Immature natural killer cell (primary cell): Measurements from ENCODE around the gene PCBD1. TPM values are rescaled to one million over a fixed set of nuclear protein-coding genes. Genes with fewer than 3 reads are reported as not detected.

Experiments used
- DNase-seq, 3 donors: peaks; one replicate each; pipeline ENCODE4 v3.0.0; 2022; ENCODE audit warnings: mixed read lengths in 1 of 3
- H3K27ac Mint-ChIP-seq, 6 donors: one replicate each; pipeline ENCODE4 v1.8.0; 2020; ENCODE audit warnings: mixed read lengths in 6 of 6, mild to moderate bottlenecking in 5 of 6, inconsistent platforms in 4 of 6, moderate library complexity in 3 of 6
- H3K27me3 Mint-ChIP-seq, 3 donors: one replicate each; pipeline ENCODE4 v1.8.0; 2020 to 2021; ENCODE audit warnings: low read depth in 3 of 3, mild to moderate bottlenecking in 3 of 3, mixed read lengths in 3 of 3, moderate library complexity in 3 of 3, inconsistent platforms in 1 of 3
- H3K36me3 Mint-ChIP-seq, 3 donors: one replicate each; pipeline ENCODE4 v1.8.0; 2020; ENCODE audit warnings: mixed read lengths in 3 of 3, inconsistent platforms in 2 of 3, mild to moderate bottlenecking in 2 of 3
- H3K4me1 Mint-ChIP-seq, 2 donors: one replicate each; pipeline ENCODE4 v1.8.0; 2020; ENCODE audit warnings: inconsistent platforms in 2 of 2, mild to moderate bottlenecking in 2 of 2, mixed read lengths in 2 of 2, moderate library complexity in 1 of 2
- H3K4me3 Mint-ChIP-seq, 5 donors: one replicate each; pipeline ENCODE4 v1.8.0; 2020; ENCODE audit warnings: mild to moderate bottlenecking in 5 of 5, mixed read lengths in 5 of 5, inconsistent platforms in 3 of 5, moderate library complexity in 3 of 5
- H3K9me3 Mint-ChIP-seq, 6 donors: one replicate each; pipeline ENCODE4 v1.8.0; 2020; ENCODE audit warnings: mild to moderate bottlenecking in 6 of 6, mixed read lengths in 6 of 6, inconsistent platforms in 4 of 6, moderate library complexity in 3 of 6
- polyA plus RNA-seq, 3 donors: library from polyadenylated mRNA; unstranded; fragments of 300-500 nt; fragmentation: Illumina TruSeq; gene quantifications; one replicate each; pipeline ENCODE4 v1.2.3, GENCODE V29; 2021

Gene PCBD1
- polyA plus RNA-seq, 3 donors from 2014 or later: 24.0 to 35.2 (median 25.4) TPM

DNA sequence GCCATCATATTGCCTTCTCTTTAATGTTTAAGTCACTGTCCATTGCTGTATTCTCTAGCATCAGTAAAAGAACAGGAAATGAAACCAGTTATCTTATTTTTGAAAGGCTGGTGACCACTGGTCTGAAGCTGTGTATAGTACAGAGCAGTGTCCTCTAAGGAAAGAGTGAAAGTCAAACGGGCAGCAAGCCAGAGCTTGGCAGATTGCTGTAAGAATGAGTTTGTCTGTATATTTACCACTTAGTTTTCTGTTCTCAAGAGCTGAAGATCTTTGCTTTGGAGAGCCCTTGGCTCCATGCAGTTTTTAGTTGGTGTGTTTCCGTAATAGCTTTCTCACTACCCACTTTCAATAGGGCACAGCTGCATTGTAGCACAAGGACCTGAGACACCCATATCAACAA lies 31.9 kb downstream of the PCBD1 start:
- H3K4me3 Mint-ChIP-seq: peak overlapping the region; percentile 21 to 54 (median 30)
- H3K9me3 Mint-ChIP-seq: no peaks in the 10 kb centered on the region
- peaks cover 18 to 19% of the 10 kb centered on the region in 2 donors for H3K4me1 Mint-ChIP-seq
- H3K36me3 Mint-ChIP-seq: peaks cover 35 to 65% (median 44%) of the 10 kb centered on the region in 3 donors
- H3K27me3 Mint-ChIP-seq: peaks cover 0 to 3% (median 0%) of the 10 kb centered on the region in 3 donors
- peak; percentile 29 to 39 (median 37) for DNase-seq
- peak overlapping the region in 5 of 6 donors; percentile 7 to 69 (median 52) for H3K27ac Mint-ChIP-seq

DNA sequence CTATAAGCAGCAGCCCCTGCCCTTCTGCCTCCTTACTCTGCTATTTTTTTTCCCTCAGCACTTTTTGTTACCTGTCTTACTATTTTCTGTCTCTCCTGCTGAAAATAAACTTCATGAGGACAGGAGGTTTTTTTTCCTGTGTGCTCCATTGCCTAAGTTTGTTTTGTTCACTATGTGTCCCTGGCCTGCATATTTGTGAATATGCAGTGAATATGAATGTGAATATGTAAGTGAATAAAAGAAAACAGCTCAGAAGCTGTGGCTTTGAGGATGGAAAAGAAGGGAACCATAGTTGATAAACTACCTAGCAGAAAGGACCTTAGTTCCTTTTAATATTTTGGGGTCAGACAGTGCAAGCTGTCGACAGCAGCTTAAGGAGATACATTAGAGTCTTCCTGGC lies 34.9 kb downstream of the PCBD1 start:
- H3K27me3 Mint-ChIP-seq: peaks cover 0 to 1% (median 0%) of the 10 kb centered on the region in 3 donors
- no peak overlapping the region for H3K27ac Mint-ChIP-seq
- no peaks in the 10 kb centered on the region for H3K9me3 Mint-ChIP-seq
- H3K4me1 Mint-ChIP-seq: peaks cover 19% of the 10 kb centered on the region in 2 donors
- peaks cover 24 to 52% (median 30%) of the 10 kb centered on the region in 3 donors for H3K36me3 Mint-ChIP-seq
- H3K4me3 Mint-ChIP-seq: no peak overlapping the region
- DNase-seq: no peak

DNA sequence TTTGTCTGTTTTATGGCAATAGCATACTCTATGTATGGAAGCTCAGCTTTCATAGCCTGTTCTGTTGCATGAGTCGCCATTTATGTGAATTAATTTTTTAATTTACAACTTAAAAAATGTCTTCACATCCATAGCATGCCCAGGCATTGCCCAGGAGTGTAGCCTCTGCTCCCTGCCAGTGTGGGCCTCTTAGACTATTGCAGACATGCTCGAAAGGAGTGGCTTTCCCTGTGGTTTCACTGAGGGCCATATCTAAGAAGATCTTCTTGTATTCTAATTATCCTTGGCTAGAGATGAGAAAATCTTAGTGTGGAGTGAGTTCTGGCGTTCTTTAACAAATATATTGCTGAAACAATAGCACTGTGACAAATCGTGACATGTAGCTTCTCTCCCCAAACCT lies 35.3 kb downstream of the PCBD1 start:
- Mint-ChIP-seq H3K4me3 (no peak overlapping the region), H3K27me3 (peaks cover 0 to 1% (median 0%) of the 10 kb centered on the region in 3 donors), H3K36me3 (peaks cover 21 to 50% (median 27%) of the 10 kb centered on the region in 3 donors), H3K27ac (no peak overlapping the region), H3K9me3 (no peaks in the 10 kb centered on the region), H3K4me1 (peaks cover 19% of the 10 kb centered on the region in 2 donors)
- no peak for DNase-seq

DNA sequence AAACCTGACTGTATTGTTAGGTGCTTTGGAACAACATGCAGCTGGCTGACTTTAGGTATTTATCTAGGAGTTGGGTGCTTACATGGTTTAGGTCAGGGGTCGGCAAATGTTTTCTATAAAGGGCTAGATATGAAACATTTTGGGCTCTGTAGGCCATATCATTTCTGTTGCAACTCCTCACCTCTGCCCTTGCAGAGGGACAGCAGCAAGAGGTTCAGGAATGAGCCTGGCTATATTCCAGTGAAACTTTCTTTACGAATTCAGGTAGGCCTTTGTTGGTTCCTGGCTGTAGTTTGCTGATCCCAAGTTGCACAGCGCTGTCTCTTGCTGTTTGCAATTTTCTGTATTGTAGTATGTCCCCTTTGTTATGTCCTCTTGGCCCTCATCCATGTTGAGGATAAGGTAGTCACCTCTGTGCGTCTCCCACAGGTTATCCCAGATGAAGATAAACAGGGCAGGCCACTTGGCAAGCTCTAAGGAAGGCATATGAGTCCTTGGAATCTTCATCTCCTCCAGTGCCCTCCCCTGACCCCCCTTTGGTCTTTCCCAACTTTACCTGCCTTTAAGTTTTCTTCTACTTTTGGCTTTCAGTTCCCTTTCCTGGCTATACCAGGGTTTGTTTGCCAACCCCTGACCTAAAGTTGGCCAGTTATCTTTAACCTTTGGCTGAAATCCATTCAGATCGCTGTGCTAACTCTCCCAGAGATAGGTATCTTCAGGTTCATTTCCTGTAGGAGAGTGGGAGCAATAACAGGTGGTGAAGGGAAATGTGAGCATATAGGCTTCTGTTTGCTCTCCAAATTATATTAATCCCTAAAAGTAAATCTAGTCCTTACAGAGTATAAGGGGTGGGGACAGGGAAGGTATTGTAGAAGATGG lies 36.5 kb downstream of the PCBD1 start:
- Mint-ChIP-seq H3K27me3 (peaks cover 0 to 1% (median 0%) of the 10 kb centered on the region in 3 donors), H3K9me3 (no peaks in the 10 kb centered on the region), H3K27ac (no peak overlapping the region), H3K36me3 (peaks cover 27 to 51% (median 27%) of the 10 kb centered on the region in 3 donors), H3K4me1 (peaks cover 10 to 13% of the 10 kb centered on the region in 2 donors), H3K4me3 (no peak overlapping the region)
- DNase-seq: no peak

DNA sequence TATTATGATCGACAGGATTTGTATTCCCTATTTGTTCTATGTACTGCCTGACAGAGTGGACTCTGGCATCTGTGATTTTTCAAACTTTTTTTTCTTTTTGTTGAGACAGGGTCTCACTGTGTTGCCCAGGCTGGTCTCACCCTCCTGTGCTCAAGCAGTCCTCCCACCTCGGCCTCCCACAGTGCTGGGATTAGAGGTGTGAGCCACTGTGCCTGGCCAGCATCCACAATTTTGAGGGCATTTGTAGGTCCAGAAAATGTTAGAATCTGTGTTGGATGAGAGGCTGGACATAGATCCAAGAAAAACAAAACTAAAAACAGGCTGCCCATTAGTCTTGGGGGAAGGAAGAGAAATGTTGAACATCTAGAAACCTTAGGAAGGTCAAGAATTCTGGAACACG lies 38.3 kb downstream of the PCBD1 start:
- peaks cover 23 to 62% (median 35%) of the 10 kb centered on the region in 3 donors for H3K36me3 Mint-ChIP-seq

DNA sequence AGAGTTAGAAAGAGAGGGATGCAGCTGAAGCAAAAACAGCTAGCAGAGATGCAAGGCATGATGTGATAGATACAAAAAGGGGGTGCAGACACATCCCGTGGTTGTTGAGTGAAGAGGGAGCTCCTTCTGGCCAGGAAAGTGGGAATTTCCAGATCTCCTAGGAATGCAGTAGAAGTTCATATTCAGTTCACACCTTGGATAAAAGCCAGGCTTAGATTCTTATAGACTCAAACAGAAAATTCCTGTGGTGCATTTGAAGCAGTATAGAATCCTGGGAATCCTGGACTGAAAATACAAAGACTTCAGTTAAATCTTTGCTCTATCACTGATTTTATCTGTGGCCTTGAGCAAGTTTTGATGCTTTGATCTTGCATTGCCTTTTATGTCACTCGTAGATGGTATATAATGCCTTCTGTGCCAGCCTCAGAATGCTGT lies 38.8 kb downstream of the PCBD1 start:
- H3K27ac Mint-ChIP-seq: no peak overlapping the region
- H3K27me3 Mint-ChIP-seq: peaks cover 0 to 1% (median 1%) of the 10 kb centered on the region in 3 donors
- H3K4me1 Mint-ChIP-seq: peaks cover 0 to 1% of the 10 kb centered on the region in 2 donors
- no peak for DNase-seq
- peaks cover 21 to 63% (median 31%) of the 10 kb centered on the region in 3 donors for H3K36me3 Mint-ChIP-seq
- H3K4me3 Mint-ChIP-seq: no peak overlapping the region
- H3K9me3 Mint-ChIP-seq: no peaks in the 10 kb centered on the region

More for the DNA sequence above, 38.3 kb downstream of the PCBD1 start:
- DNase-seq: no peak
- Mint-ChIP-seq H3K27ac (no peak overlapping the region), H3K27me3 (peaks cover 0 to 1% (median 1%) of the 10 kb centered on the region in 3 donors), H3K4me3 (no peak overlapping the region), H3K9me3 (no peaks in the 10 kb centered on the region), H3K4me1 (peaks cover 0 to 1% of the 10 kb centered on the region in 2 donors)

DNA sequence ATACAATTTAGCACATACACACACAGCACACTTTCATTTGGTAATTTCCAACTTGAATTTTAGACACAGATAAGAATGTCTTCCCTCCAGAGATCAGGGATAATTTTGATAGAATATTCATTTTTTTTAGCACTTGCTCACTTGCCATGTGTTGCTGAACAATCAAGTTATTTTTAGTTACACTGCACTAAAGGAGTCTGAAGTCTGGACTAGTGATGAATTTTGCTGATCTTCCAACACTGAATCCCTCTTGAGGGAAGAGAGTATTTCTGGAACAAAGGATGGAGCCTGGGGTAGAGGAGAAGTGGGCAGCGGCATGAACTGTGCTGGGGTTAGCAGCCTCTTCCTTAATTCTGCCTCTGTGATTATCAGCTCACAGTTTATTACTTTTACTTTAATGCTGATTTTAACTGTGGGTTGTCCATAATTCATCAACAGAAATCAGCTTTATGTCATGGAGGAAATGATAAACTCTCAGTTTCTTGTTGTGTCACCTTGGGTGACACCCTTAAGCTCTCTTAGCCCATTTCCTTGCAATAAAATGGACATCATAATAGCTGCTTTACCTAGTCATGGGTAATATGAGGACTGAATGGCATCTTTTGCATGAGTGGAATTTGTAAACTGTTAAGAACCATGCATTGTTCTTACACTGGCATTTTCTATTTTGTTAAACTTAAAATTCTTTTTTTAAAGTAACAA lies 40.6 kb downstream of the PCBD1 start:
- no peak for DNase-seq
- H3K36me3 Mint-ChIP-seq: peaks cover 25 to 61% (median 30%) of the 10 kb centered on the region in 3 donors
- no peaks in the 10 kb centered on the region for H3K9me3 Mint-ChIP-seq
- H3K4me3 Mint-ChIP-seq: no peak overlapping the region
- peak overlapping the region in 1 of 6 donors; percentile 58 for H3K27ac Mint-ChIP-seq
- H3K4me1 Mint-ChIP-seq: peaks cover 0 to 1% of the 10 kb centered on the region in 2 donors
- H3K27me3 Mint-ChIP-seq: peaks cover 0 to 1% (median 0%) of the 10 kb centered on the region in 3 donors

DNA sequence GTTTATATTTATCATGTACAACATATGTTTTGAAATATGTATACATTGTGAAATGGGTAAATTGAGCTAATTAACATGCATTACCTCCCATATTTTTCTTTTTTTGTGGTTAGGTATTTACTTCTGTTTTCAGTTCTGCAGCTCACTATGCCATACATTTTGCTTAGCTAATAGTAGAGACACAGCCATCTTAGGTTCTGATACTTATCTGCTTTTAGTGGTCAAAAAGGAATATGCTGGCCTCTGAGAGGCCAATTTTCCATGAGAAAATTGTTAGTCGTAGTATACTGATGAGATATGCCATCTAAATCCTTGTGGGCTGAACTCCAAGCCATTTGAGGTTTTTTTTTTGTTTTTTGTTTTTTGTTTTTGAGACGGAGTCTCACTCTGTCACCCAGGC lies 41.6 kb downstream of the PCBD1 start:
- H3K27ac Mint-ChIP-seq: no peak overlapping the region
- H3K27me3 Mint-ChIP-seq: peaks cover 0 to 1% (median 0%) of the 10 kb centered on the region in 3 donors

DNA sequence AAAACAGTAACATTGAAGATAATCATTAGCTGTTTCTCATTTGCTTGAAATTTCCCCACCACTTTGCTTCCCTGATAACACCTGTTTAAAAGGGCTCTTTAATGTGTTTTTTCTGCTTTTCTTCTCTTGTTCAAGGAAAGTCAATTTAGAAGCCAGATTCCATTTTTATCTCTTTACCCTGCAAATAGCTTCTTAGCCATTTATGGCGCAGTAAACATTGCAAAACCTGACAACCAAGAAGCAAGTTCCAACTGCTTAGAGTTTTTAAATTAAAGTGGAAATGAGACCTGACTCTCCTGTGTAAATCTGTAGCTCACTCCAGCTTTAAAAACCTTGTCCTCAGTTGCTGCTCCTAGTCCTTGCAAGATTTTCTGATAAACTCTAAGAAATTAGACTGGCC lies 42.5 kb downstream of the PCBD1 start:
- Mint-ChIP-seq H3K27me3 (peaks cover 0 to 1% (median 0%) of the 10 kb centered on the region in 3 donors), H3K9me3 (no peaks in the 10 kb centered on the region), H3K4me3 (no peak overlapping the region), H3K36me3 (peaks cover 20 to 42% (median 26%) of the 10 kb centered on the region in 3 donors), H3K4me1 (peaks cover 13 to 15% of the 10 kb centered on the region in 2 donors), H3K27ac (no peak overlapping the region)
- no peak for DNase-seq

More for the DNA sequence above, 41.6 kb downstream of the PCBD1 start:
- H3K36me3 Mint-ChIP-seq: peaks cover 26 to 51% (median 28%) of the 10 kb centered on the region in 3 donors
- no peaks in the 10 kb centered on the region for H3K9me3 Mint-ChIP-seq
- H3K4me3 Mint-ChIP-seq: no peak overlapping the region
- DNase-seq: no peak
- peaks cover 3 to 5% of the 10 kb centered on the region in 2 donors for H3K4me1 Mint-ChIP-seq

DNA sequence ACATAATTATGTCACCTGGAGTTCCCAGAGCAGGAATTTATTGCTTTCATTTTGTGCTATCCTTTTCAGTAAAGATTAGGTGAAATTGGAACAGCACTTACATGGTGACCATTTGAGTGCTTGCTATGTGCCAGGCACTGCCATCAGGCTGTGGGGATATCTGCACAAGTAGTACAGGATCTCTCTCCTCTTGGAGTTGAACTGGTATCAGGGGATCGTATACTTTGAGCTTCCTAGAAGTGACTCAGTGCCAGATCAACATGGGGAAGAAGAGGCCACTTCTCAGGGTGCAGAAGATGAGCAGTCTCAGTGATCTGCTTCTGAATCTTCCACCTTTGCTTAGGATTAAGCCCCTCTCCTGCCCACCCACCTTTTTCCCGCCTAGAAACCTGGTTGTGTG lies 43.1 kb downstream of the PCBD1 start:
- H3K9me3 Mint-ChIP-seq: no peaks in the 10 kb centered on the region
- no peak overlapping the region for H3K27ac Mint-ChIP-seq
- H3K4me3 Mint-ChIP-seq: no peak overlapping the region
- no peak for DNase-seq
- peaks cover 20 to 39% (median 23%) of the 10 kb centered on the region in 3 donors for H3K36me3 Mint-ChIP-seq
- peaks cover 0 to 1% (median 0%) of the 10 kb centered on the region in 3 donors for H3K27me3 Mint-ChIP-seq
- H3K4me1 Mint-ChIP-seq: peaks cover 17 to 21% of the 10 kb centered on the region in 2 donors

DNA sequence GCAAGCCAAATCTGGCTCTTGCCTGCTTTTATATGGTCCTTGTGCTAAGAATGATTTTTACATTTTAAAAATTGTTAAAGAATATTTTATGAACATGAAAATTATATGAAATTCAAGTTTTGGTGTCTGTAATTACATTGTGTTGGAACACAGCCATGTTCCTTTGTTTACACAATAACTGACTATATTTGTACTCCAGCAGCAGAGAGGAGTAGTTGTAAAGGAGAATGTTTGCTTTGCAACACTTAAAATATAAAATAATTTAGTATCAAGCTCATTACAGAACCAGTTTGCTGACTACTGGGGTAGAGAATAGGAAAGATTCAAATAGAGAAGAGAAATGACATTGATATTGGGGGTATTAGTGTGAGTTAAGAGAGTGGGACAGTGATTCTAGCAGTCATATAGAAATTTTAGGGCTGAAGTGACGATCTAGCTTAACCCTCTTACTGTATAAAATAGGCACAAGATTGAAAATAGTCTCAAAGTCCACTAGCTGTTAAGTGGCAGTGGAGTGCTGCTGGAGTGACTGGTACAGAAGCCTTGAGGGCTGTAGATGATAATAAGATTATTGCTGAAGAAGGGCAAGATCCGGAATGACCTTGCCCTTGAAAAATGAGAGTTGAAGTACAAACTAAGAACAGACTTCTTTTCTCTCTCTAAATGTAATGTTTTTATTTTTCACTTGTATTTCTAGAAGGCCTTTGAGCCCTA lies 44.4 kb downstream of the PCBD1 start:
- Mint-ChIP-seq H3K4me3 (no peak overlapping the region), H3K36me3 (peaks cover 17 to 40% (median 20%) of the 10 kb centered on the region in 3 donors), H3K9me3 (no peaks in the 10 kb centered on the region), H3K27ac (no peak overlapping the region), H3K27me3 (peaks cover 0 to 1% (median 0%) of the 10 kb centered on the region in 3 donors), H3K4me1 (peaks cover 19 to 29% of the 10 kb centered on the region in 2 donors)
- no peak for DNase-seq

DNA sequence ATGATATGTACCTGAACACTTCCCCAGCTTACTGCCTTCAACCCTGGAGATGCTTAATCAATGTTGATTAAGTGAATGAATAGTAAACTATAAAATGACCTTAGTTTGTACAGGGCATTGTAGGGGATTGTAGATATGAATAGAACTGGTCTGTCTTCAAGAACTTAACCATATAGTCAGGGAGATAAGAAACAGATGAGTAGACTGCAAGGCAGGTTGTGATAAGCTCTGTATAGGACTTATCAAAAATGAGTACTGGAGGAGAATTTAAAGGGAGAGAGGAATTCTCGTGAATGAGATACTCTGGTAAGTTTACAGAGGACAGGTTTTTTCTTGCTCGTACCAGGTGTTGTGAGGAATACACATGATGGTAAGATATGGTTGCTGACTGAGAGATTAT lies 45.0 kb downstream of the PCBD1 start:
- DNase-seq: no peak
- no peak overlapping the region for H3K4me3 Mint-ChIP-seq
- H3K27ac Mint-ChIP-seq: no peak overlapping the region
- peaks cover 19 to 35% of the 10 kb centered on the region in 2 donors for H3K4me1 Mint-ChIP-seq
- peaks cover 0 to 1% (median 0%) of the 10 kb centered on the region in 3 donors for H3K27me3 Mint-ChIP-seq
- no peaks in the 10 kb centered on the region for H3K9me3 Mint-ChIP-seq
- peaks cover 15 to 37% (median 18%) of the 10 kb centered on the region in 3 donors for H3K36me3 Mint-ChIP-seq

DNA sequence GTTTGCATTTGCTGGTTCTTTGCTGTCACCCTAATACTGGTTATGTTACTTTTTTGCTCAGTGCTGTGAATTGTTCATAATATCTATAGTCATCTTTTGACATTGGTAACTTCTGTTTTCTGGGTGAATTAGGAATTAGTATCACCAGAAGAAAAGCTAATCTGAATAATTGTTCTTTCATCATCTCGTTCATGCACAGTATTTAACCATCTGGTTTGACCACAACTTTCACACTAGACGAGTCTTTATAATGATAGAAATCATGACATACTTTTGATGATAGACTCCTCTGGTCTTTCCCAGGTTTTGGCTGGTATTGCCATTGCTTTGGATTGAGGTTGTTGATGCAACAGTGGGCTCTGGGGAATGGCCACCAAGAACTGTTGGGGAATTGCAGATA lies 47.5 kb downstream of the PCBD1 start:
- H3K4me3 Mint-ChIP-seq: no peak overlapping the region
- peak overlapping the region in 2 of 6 donors; percentile 12 to 40 for H3K27ac Mint-ChIP-seq
- H3K9me3 Mint-ChIP-seq: no peaks in the 10 kb centered on the region
- H3K4me1 Mint-ChIP-seq: peaks cover 19 to 43% of the 10 kb centered on the region in 2 donors
- H3K27me3 Mint-ChIP-seq: peaks cover 0 to 1% (median 0%) of the 10 kb centered on the region in 3 donors
- no peak for DNase-seq
- peaks cover 27 to 41% (median 29%) of the 10 kb centered on the region in 3 donors for H3K36me3 Mint-ChIP-seq
